BE2C (cell line): Measurements from ENCODE around the gene POLD3.

Experiments used
- DNase-seq: peaks from one replicate; pipeline ENCODE4 v3.0.0-alpha.2; 2020
- H3K27me3 ChIP-seq: fragments of 250-450 bp; sonication (Bioruptor Pico); 2 replicates; pipeline ENCODE4 v1.5.1; 2020; ENCODE audit warnings: mild to moderate bottlenecking
- H3K36me3 ChIP-seq: fragments of 250-450 bp; sonication (Bioruptor Pico); 2 replicates; pipeline ENCODE4 v1.5.1; 2020; ENCODE audit warnings: mild to moderate bottlenecking
- H3K4me1 ChIP-seq: fragments of 250-450 bp; sonication (Bioruptor Pico); 2 replicates; pipeline ENCODE4 v1.5.1; 2020
- H3K4me3 ChIP-seq: 2 replicates; pipeline ENCODE4 v1.5.1; 2011; ENCODE audit warnings: low read depth, low read length
- H3K9me3 ChIP-seq: fragments of 250-450 bp; sonication (Bioruptor Pico); 2 replicates; pipeline ENCODE4 v1.5.1; 2020
- CTCF ChIP-seq: IDR thresholded peaks from 2 replicates; pipeline ENCODE4 v1.5.1; 2012; ENCODE audit warnings: mild to moderate bottlenecking, low read depth, low read length

Gene POLD3

GRCh38 chr11:74593463-74593862 lies 1.1 kb downstream of the POLD3 start:
- Histone ChIP-seq H3K27me3 (no peaks in the 10 kb centered on the region), H3K9me3 (no peaks in the 10 kb centered on the region), H3K36me3 (peaks cover 32% of the 10 kb centered on the region), H3K4me1 (no peaks in the 10 kb centered on the region; the same call in 1 of the 2 replicates), H3K4me3 (peak overlapping the region; percentile 97)
- no peak for DNase-seq
- TF ChIP-seq CTCF: no peak

GRCh38 chr11:74602637-74603556 lies 10.5 kb downstream of the POLD3 start:
- Histone ChIP-seq H3K27me3 (no peaks in the 10 kb centered on the region), H3K4me3 (no peak overlapping the region), H3K4me1 (no peaks in the 10 kb centered on the region), H3K9me3 (no peaks in the 10 kb centered on the region), H3K36me3 (peaks cover 21% of the 10 kb centered on the region)
- no peak for TF ChIP-seq CTCF
- DNase-seq: no peak

- no peak for DNase-seq
- Histone ChIP-seq H3K36me3 (peaks cover 28% of the 10 kb centered on the region), H3K9me3 (no peaks in the 10 kb centered on the region), H3K27me3 (no peaks in the 10 kb centered on the region), H3K4me1 (no peaks in the 10 kb centered on the region), H3K4me3 (no peak overlapping the region)
- TF ChIP-seq CTCF: no peak
Observed at GRCh38 chr11:74603845-74604244, 11.5 kb downstream of the POLD3 start.

- H3K36me3 ChIP-seq: peaks cover 28% of the 10 kb centered on the region
- no peak for TF ChIP-seq CTCF
Observed at GRCh38 chr11:74604311-74604710, 11.9 kb downstream of the POLD3 start.

GRCh38 chr11:74605403-74605802 lies 13.0 kb downstream of the POLD3 start:
- no peak overlapping the region for H3K4me3 ChIP-seq
- H3K9me3 ChIP-seq: no peaks in the 10 kb centered on the region
- DNase-seq: no peak
- H3K36me3 ChIP-seq: peaks cover 31% of the 10 kb centered on the region
- no peak for TF ChIP-seq CTCF
- no peaks in the 10 kb centered on the region for H3K27me3 ChIP-seq
- no peaks in the 10 kb centered on the region for H3K4me1 ChIP-seq

More at GRCh38 chr11:74604311-74604710, 11.9 kb downstream of the POLD3 start:
- no peak for DNase-seq
- Histone ChIP-seq H3K27me3 (no peaks in the 10 kb centered on the region), H3K4me1 (no peaks in the 10 kb centered on the region), H3K4me3 (no peak overlapping the region), H3K9me3 (no peaks in the 10 kb centered on the region)

- Histone ChIP-seq H3K36me3 (peaks cover 29% of the 10 kb centered on the region), H3K4me1 (no peaks in the 10 kb centered on the region), H3K27me3 (no peaks in the 10 kb centered on the region), H3K9me3 (no peaks in the 10 kb centered on the region), H3K4me3 (no peak overlapping the region)
- no peak for DNase-seq
- no peak for TF ChIP-seq CTCF
Observed at GRCh38 chr11:74608431-74608830, 16.0 kb downstream of the POLD3 start.
